DOHH2 (cell line): ENCODE measurements around the gene GRM4.

ENCODE experiments used
- EZH2phosphoT487 ChIP-seq: fragments of 200-600 bp; sonication (generic); IDR thresholded peaks from 2 replicates; pipeline ENCODE4 v1.6.1; 2017; ENCODE audit warnings: borderline replicate concordance, mild to moderate bottlenecking, antibody characterized with exemption, low read length, moderate library complexity, mixed read lengths
- TF ChIP-seq, protein P1 (sequence below): fragments of 200-600 bp; sonication (generic); IDR thresholded peaks from one replicate; pipeline ENCODE4 v1.5.1; 2014; ENCODE audit warnings: antibody characterized with exemption, mild to moderate bottlenecking, low read depth, low read length; ENCODE audit not compliant: poor library complexity, severe bottlenecking

DNA sequence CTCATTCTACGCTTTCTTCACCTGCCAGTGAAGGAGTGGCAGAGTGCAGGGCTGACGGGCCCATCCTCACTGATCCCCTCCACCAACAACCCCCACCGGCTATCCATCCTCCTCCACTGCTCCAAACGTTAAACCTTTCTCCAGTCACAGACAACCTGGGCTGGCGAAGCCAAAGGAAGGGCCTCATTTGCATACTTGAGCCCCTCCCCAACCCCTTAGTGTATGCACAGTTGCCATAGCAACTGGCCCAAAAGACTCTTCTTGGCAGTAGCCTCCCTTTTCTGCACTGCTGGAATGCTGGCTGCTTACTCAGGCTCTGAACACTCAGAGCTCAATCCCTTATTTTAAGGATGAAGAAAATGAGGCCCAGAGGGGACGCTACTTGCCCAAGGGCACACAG lies 130.3 kb downstream of the GRM4 start:
- TF ChIP-seq, protein P1, sequence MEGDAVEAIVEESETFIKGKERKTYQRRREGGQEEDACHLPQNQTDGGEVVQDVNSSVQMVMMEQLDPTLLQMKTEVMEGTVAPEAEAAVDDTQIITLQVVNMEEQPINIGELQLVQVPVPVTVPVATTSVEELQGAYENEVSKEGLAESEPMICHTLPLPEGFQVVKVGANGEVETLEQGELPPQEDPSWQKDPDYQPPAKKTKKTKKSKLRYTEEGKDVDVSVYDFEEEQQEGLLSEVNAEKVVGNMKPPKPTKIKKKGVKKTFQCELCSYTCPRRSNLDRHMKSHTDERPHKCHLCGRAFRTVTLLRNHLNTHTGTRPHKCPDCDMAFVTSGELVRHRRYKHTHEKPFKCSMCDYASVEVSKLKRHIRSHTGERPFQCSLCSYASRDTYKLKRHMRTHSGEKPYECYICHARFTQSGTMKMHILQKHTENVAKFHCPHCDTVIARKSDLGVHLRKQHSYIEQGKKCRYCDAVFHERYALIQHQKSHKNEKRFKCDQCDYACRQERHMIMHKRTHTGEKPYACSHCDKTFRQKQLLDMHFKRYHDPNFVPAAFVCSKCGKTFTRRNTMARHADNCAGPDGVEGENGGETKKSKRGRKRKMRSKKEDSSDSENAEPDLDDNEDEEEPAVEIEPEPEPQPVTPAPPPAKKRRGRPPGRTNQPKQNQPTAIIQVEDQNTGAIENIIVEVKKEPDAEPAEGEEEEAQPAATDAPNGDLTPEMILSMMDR, result no peak
- no peak for TF ChIP-seq EZH2phosphoT487
